Lung (tissue), 12 donors: ENCODE data around the gene PTPRA. TPM values are rescaled to one million over a fixed set of nuclear protein-coding genes. Genes with fewer than 3 reads are reported as not detected.

ENCODE experiments used
- ATAC-seq: fragments of 200-7000 bp; cut with Tn5 transposase; one replicate; pipeline ENCODE4 v1.9.1; 2020; ENCODE audit warnings: moderate number of reproducible peaks; ENCODE audit not compliant: insufficient read depth, low FRiP score
- DNase-seq, 3 donors: peaks; one replicate each; pipeline ENCODE4 v3.0.0-alpha.2; 2013 to 2017
- H3K27ac ChIP-seq, 2 donors: one replicate each; pipeline ENCODE4 v1.5.1; 2013; ENCODE audit warnings: mild to moderate bottlenecking in 2 of 2, moderate library complexity in 2 of 2, control low read depth in 1 of 2, inconsistent platforms in 1 of 2, low read depth in 1 of 2, low read length in 1 of 2
- H3K27me3 ChIP-seq, 3 donors: one replicate each; pipeline ENCODE4 v1.5.1; 2013; ENCODE audit warnings: low read length in 2 of 3; ENCODE audit not compliant: control insufficient read depth in 3 of 3, insufficient read depth in 3 of 3
- H3K36me3 ChIP-seq, 4 donors: one replicate each; pipeline ENCODE4 v1.5.1; 2013; ENCODE audit warnings: low read length in 4 of 4, mild to moderate bottlenecking in 1 of 4, moderate library complexity in 1 of 4; ENCODE audit not compliant: control insufficient read depth in 4 of 4, insufficient read depth in 4 of 4
- H3K4me1 ChIP-seq, 5 donors: one replicate each; pipeline ENCODE4 v1.5.1; 2013; ENCODE audit warnings: low read length in 5 of 5, mild to moderate bottlenecking in 2 of 5, moderate library complexity in 1 of 5; ENCODE audit not compliant: control insufficient read depth in 5 of 5, insufficient read depth in 5 of 5
- H3K4me3 ChIP-seq: one replicate; pipeline ENCODE4 v1.5.1; 2013; ENCODE audit warnings: mild to moderate bottlenecking, control low read depth, moderate library complexity
- H3K9ac ChIP-seq, 2 donors: one replicate each; pipeline ENCODE4 v1.5.1; 2013; ENCODE audit warnings: low read length in 2 of 2, control low read depth in 1 of 2; ENCODE audit not compliant: insufficient read depth in 1 of 2
- H3K9me3 ChIP-seq, 4 donors: one replicate each; pipeline ENCODE4 v1.5.1; 2013; ENCODE audit warnings: low read length in 3 of 4, mild to moderate bottlenecking in 1 of 4, moderate library complexity in 1 of 4; ENCODE audit not compliant: control insufficient read depth in 4 of 4, insufficient read depth in 3 of 4
- WGBS, 2 donors: extraction: QIAGEN DNeasy Blood & Tissue Kit; methylation state at CpG; one replicate each; pipeline ENCODE4 v1.1.7; 2013; 5-methylcytosine and 5-hydroxymethylcytosine counted together
- polyA plus RNA-seq, 2 donors: library from polyadenylated mRNA; stranded (reverse); fragments of 200-250 nt; gene quantifications; one replicate each; pipeline ENCODE4 v1.2.1, GENCODE V29; 2013
- total RNA-seq, 2 donors: library from RNA; depleted of rRNA in 1 of 2; stranded (reverse); fragments of >200 nt in 1 of 2; gene quantifications; one replicate each; pipeline ENCODE4 v1.2.1, GENCODE V29; 2014 to 2021
- TF ChIP-seq, protein P1 (sequence below): IDR thresholded peaks from 2 replicates; pipeline ENCODE4 v1.5.1; 2012; ENCODE audit warnings: mild to moderate bottlenecking; ENCODE audit errors: control extremely low read depth, extremely low read depth
- donor health status: control.
- donor health status: control.
- donor health status: Bipolar disorder and iron deficiency.
- donor health status: healthy.
- donor health status: DM: yes; HTN: yes; CAD: no.

PTPRA gene
- total and polyA plus RNA-seq, 4 donors = 17.8 to 92.1 (median 40.1) TPM

DNA sequence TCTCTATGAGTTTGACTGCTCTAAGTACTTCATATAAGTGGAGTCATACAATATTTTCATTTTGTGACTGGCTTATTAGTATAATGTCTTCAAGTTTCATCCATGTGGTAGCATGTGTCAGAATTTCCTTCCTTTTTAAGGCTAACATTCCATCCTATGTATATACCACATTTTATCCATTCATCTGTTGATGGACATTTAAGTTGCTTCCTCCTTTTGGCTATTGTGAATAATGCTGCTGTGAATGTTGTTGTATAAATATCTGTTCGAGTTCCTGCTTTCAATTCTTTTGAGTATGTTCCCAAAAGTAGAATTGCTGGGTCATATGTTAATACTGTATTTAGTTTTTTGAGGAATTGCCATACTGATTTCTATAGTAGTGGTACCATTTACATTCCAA, 79.5 kb downstream of the PTPRA start:
- TF ChIP-seq, protein P1, sequence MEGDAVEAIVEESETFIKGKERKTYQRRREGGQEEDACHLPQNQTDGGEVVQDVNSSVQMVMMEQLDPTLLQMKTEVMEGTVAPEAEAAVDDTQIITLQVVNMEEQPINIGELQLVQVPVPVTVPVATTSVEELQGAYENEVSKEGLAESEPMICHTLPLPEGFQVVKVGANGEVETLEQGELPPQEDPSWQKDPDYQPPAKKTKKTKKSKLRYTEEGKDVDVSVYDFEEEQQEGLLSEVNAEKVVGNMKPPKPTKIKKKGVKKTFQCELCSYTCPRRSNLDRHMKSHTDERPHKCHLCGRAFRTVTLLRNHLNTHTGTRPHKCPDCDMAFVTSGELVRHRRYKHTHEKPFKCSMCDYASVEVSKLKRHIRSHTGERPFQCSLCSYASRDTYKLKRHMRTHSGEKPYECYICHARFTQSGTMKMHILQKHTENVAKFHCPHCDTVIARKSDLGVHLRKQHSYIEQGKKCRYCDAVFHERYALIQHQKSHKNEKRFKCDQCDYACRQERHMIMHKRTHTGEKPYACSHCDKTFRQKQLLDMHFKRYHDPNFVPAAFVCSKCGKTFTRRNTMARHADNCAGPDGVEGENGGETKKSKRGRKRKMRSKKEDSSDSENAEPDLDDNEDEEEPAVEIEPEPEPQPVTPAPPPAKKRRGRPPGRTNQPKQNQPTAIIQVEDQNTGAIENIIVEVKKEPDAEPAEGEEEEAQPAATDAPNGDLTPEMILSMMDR = no peak
- 44 to 47% methylated on average over 1 of the region's 1 CpG for WGBS, 2 donors
- Histone ChIP-seq H3K36me3 (peaks cover 2 to 10% (median 6%) of the 10 kb centered on the region in 4 donors), H3K4me1 (peaks cover 0 to 11% (median 5%) of the 10 kb centered on the region in 5 donors), H3K9ac (no peak overlapping the region), H3K9me3 (no peaks in the 10 kb centered on the region), H3K27me3 (no peaks in the 10 kb centered on the region), H3K4me3 (no peak overlapping the region), H3K27ac (no peak overlapping the region)
- ATAC-seq (no peak), DNase-seq (no peak)

DNA sequence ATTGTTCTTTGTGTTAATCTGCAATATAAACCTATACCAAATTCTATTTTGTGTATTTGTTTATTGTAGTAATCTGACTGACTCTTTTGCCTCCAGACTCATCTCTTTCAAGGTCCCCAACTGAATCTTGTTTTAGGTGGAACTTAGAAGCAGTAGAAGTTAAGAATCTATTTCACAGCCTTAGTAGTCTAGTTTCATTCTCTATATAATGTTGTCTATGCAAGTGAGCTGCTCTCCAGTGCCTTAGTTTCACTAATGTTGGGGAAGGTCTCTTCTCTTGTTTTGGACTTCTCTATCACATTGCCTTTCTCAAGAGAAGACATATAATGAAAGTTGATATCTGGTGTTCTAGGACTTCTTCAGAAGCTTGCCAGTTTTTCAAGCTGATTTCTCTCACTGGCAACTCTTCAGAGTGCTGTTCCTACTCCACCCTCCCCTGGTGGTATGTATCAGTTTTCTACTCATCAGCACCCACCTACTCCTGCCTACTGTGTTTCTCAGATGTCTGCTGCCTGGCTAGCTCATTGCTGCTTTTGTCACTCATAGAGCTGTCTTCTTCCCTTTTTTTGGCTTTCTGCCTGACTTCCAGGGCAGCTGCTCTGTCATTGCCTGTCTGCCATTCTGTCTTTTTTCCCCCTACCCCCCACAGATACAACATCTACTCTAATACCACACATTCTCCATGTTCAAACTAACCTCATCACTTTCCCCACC, 82.1 kb downstream of the PTPRA start:
- H3K9ac ChIP-seq = no peak overlapping the region
- H3K27ac ChIP-seq = no peak overlapping the region
- H3K4me3 ChIP-seq = no peak overlapping the region
- H3K4me1 ChIP-seq = peaks cover 0 to 6% (median 3%) of the 10 kb centered on the region in 5 donors
- H3K36me3 ChIP-seq = peaks cover 7 to 12% (median 8%) of the 10 kb centered on the region in 4 donors
- H3K27me3 ChIP-seq = no peaks in the 10 kb centered on the region
- TF ChIP-seq, protein P1 = no peak
- no peak for ATAC-seq
- H3K9me3 ChIP-seq = no peaks in the 10 kb centered on the region
- DNase-seq = peak; percentile 28 to 75 (median 62)

DNA sequence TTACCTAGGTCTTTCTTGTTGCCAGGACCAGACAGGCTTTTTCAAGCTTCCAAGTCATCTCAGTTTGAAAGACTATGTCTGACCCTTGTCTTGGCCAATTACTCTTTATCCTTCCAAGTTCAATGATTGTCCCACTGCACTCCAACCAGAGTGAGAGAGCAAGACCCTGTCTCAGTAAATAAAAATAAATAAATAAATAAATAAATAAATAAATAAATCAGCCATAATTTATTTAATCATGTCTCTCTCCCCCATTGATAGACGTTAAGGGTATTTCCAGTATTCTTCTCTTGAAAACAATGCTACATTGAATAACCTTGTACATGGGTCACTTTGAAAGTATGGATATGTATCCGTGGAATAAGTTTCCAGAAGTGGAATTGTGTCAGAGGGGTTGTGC, 83.2 kb downstream of the PTPRA start:
- 92 to 96% methylated on average over 2 of the region's 2 CpGs for WGBS, 2 donors
- Histone ChIP-seq H3K4me3 (no peak overlapping the region), H3K9ac (no peak overlapping the region), H3K36me3 (peaks cover 3 to 7% (median 4%) of the 10 kb centered on the region in 4 donors), H3K27ac (no peak overlapping the region), H3K4me1 (peaks cover 0 to 6% (median 3%) of the 10 kb centered on the region in 5 donors), H3K9me3 (no peaks in the 10 kb centered on the region), H3K27me3 (no peaks in the 10 kb centered on the region)
- no peak for DNase-seq
- no peak for ATAC-seq
- TF ChIP-seq, protein P1 = no peak
